GM19099 (cell line): ENCODE results near the gene VDAC2.

Experiments used
- POLR2A ChIP-seq: IDR thresholded peaks from 3 replicates; pipeline ENCODE4 v1.6.1; 2011; ENCODE audit warnings: low read depth; ENCODE audit not compliant: insufficient read length; ENCODE audit errors: extremely low read depth

Gene VDAC2

DNA sequence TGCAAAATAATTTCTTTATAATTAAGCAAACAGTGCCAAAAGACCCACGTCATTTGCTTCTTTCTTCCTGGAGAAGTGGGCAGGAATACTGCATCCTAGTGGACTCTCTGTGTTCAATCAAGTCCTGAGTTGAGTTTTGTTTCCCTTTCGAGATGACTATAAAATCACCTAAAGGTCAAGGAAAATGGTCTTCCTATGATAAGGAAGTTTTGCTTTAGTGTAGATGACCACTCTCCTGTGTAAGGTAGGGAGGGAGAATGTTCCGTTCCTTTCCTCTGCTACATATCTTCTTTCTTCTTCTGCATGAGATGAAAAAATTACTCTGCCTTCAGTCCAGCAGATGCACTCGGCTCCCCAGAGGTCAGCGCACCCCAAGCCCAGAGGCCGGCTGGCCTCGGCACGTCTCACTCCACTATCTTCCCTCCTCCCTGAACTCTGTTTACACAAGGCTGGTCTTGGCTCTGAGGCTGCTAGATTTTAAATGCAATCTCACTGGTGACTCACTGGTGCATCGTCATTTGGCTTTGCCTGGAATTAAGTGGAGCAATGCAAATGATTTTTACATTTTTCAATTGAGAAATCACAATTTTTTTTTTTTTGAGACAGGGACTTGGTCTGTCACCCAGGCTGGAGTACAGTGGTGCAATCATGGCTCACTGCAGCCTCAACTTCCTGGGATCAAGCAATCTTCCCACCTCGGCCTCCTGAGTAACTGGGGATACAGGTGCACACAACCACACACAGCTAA is 18.6 kb upstream of the VDAC2 start:
- TF ChIP-seq POLR2A: no peak

- TF ChIP-seq POLR2A: no peak
Measured at GRCh38 chr10:75195035-75195763, 15.4 kb upstream of the VDAC2 start.

DNA sequence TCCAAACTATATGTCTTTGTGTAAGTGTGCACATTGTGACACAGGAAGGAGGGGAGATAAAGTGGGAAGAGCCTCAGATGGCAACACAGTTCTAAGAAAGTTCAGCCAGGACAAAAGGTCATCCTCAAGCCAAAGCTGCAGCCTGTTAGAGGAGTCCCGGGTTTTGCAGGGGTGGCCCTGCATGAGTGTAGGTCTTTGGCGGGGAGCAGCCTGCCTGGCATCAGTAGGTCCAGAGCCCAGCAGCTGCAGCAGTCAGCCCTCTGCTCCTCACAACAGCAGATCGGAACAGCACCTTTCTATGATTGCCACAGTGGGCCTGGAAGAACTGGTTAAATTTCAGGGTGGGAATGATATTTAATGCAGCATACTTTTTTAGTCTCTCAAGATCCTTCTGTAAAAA is 13.5 kb upstream of the VDAC2 start:
- TF ChIP-seq POLR2A: no peak

DNA sequence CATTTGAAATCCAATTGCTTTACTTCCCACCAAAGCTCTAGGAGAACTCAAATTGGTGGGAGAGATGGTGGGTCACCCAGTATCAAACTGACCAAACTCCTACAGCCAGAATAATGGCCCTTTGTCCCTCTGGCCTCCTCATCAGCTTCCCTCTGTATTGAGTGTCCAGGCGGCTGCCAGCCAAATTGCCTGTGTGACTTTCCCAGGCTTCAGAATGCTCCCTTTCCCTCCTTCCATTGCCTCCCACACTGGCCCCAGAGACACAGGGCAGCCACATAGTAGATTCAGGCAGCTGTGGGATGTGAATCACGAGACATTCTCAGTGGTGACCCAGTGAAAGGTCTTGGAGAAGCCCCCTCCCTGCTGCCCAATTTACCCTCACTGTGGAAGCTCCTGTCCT is 12.7 kb upstream of the VDAC2 start:
- no peak for TF ChIP-seq POLR2A

- no peak for TF ChIP-seq POLR2A
Measured at GRCh38 chr10:75201793-75202307, 8.7 kb upstream of the VDAC2 start.

GRCh38 chr10:75202321-75203045 is 8.1 kb upstream of the VDAC2 start:
- no peak for TF ChIP-seq POLR2A

GRCh38 chr10:75203724-75204123 is 6.9 kb upstream of the VDAC2 start:
- TF ChIP-seq POLR2A: no peak

- no peak for TF ChIP-seq POLR2A
Measured at GRCh38 chr10:75205908-75206307, 4.7 kb upstream of the VDAC2 start.

DNA sequence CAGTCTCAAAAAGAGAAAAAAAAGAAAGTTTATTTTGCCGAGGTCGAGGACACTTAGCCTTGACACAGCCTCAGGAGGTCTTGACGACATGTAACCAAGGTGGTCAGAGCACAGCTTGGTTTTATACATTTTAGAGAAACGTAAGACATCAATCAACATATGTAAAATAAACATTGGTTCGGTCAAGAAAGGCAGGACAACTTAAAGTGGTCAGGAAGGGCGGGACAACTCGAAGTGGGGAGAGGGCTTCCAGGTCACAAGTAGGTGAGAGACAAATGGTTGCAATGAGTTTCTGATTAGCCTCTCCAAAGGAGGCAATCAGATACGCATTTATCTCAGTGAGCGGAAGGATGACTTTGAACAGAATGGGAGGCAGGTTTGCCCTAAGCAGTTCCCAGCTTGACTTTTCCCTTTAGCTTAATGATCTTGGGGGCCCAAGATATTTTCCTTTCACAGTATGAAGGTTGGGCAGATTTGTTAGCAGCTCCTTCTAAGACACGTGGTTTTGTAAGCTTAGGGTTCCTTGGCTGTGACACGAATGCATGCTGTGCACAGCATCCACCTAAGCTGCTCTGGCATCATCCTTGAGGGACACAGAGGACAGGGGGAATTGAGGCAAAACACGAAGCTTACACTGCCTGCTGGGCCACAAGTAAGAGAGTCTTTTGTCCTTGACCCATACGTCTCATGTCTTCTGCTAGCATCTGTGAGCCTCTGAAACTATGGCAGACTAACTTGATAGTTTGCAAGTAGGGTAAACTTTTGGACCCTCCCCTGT is 3.3 kb upstream of the VDAC2 start:
- TF ChIP-seq POLR2A: no peak

GRCh38 chr10:75207857-75208144 is 2.8 kb upstream of the VDAC2 start:
- TF ChIP-seq POLR2A: no peak

DNA sequence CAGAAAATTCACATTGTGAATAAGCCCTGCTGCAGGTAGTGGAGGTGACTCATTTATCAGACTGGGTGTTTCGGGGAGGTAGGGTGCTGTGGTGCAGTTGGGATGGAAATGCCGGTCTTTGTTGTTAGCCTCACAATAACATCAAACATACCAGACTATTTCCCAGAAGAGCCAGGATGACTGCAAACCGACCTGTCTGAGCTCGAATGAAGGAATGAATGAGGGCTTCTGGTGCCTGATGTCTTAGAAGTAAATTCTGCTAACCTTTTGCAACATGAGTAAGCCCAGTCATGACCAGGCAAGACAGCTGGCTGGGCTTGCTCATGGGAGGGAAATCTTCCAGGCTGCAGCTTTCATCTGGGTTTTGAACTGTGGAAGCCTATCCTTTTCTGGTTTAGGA is 2.4 kb upstream of the VDAC2 start:
- TF ChIP-seq POLR2A: no peak

- no peak for TF ChIP-seq POLR2A
Measured at GRCh38 chr10:75209086-75209920, 1.3 kb upstream of the VDAC2 start.

GRCh38 chr10:75209921-75210281 is 695 bp upstream of the VDAC2 start:
- peak; percentile 70 for TF ChIP-seq POLR2A

- TF ChIP-seq POLR2A: no peak
Measured at GRCh38 chr10:75211007-75211691, 553 bp downstream of the VDAC2 start.

DNA sequence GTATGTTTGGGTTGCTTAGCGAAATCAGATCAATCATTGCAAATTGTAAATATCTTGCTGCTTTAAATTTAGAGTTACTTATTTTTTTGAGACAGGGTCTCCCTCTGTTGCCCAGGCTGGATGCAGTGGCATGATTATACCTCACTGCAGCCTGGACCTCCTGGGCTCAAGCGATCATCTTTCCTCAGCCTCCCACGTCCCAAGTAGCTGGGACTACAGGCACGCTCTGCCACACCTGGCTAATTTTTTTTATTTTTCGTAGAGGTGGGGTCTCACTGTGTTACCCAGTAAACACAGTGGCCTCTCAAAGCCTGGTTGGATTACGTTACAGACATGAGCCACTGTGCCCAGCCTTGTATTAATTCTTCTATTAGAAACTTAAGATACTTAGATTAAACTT is 1.7 kb downstream of the VDAC2 start:
- TF ChIP-seq POLR2A: no peak
